CD4-positive, alpha-beta memory T cell (primary cell): Measurements from ENCODE around the gene LRRC53. TPM values are rescaled to one million over a fixed set of nuclear protein-coding genes. Genes with fewer than 3 reads are reported as not detected.

Experiments
- CTCF ChIA-PET: fragments of 350-600 bp; sonication (Branson Sonifier 250); formaldehyde crosslinking; loops from one replicate; lab custom pipeline; 2021; ENCODE audit warnings: inconsistent platforms; ENCODE audit not compliant: partially characterized antibody; lab: Charles Lee
- POLR2A ChIA-PET: fragments of 350-600 bp; sonication (Branson Sonifier 250); formaldehyde crosslinking; loops from one replicate; lab custom pipeline; 2021; ENCODE audit not compliant: partially characterized antibody; lab: Charles Lee
- DNase-seq, 5 donors: peaks; one replicate each; pipeline versions ENCODE4 v3.0.0 to v3.0.0-alpha.2; 2020 to 2022; ENCODE audit warnings: mixed read lengths in 1 of 5
- H3K27ac ChIP-seq: one replicate; pipeline ENCODE4 v1.7.0; 2013; ENCODE audit warnings: low read depth, low read length
- H3K27me3 ChIP-seq: 2 replicates; pipeline ENCODE4 v1.7.0; 2013; ENCODE audit warnings: mild to moderate bottlenecking, low read length, moderate library complexity; ENCODE audit not compliant: insufficient read depth
- H3K36me3 ChIP-seq: 2 replicates; pipeline ENCODE4 v1.7.0; 2013; ENCODE audit warnings: mild to moderate bottlenecking, low read length, moderate library complexity; ENCODE audit not compliant: insufficient read depth
- H3K4me1 ChIP-seq: 2 replicates; pipeline ENCODE4 v1.7.0; 2013; ENCODE audit warnings: mild to moderate bottlenecking, low read length, moderate library complexity; ENCODE audit not compliant: insufficient read depth
- H3K4me3 ChIP-seq, 2 donors: one replicate each; pipeline ENCODE4 v1.7.0; 2013; ENCODE audit warnings: low read length in 2 of 2, mild to moderate bottlenecking in 1 of 2
- H3K9me3 ChIP-seq, 2 donors: one replicate each; pipeline ENCODE4 v1.7.0; 2013; ENCODE audit warnings: low read length in 2 of 2, control low read depth in 1 of 2; ENCODE audit not compliant: control insufficient read depth in 1 of 2
- H3K27ac Mint-ChIP-seq, 7 donors: one replicate each; pipeline ENCODE4 v1.8.0; 2020 to 2021; ENCODE audit warnings: mixed read lengths in 7 of 7, mild to moderate bottlenecking in 6 of 7, inconsistent platforms in 3 of 7, moderate library complexity in 3 of 7
- H3K27me3 Mint-ChIP-seq, 2 donors: one replicate each; pipeline ENCODE4 v1.8.0; 2020 to 2021; ENCODE audit warnings: mixed read lengths in 2 of 2
- H3K36me3 Mint-ChIP-seq, 2 donors: one replicate each; pipeline ENCODE4 v1.8.0; 2020 to 2021; ENCODE audit warnings: mixed read lengths in 2 of 2, inconsistent platforms in 1 of 2, mild to moderate bottlenecking in 1 of 2
- H3K4me1 Mint-ChIP-seq, 4 donors: one replicate each; pipeline ENCODE4 v1.8.0; 2020 to 2021; ENCODE audit warnings: mixed read lengths in 4 of 4, mild to moderate bottlenecking in 1 of 4
- H3K4me3 Mint-ChIP-seq, 8 donors: one replicate each; pipeline ENCODE4 v1.8.0; 2020 to 2021; ENCODE audit warnings: mixed read lengths in 8 of 8, mild to moderate bottlenecking in 7 of 8, moderate library complexity in 6 of 8, inconsistent platforms in 3 of 8
- H3K9me3 Mint-ChIP-seq, 8 donors: one replicate each; pipeline ENCODE4 v1.8.0; 2020 to 2021; ENCODE audit warnings: mixed read lengths in 8 of 8, mild to moderate bottlenecking in 5 of 8, inconsistent platforms in 3 of 8, moderate library complexity in 1 of 8
- intact Hi-C: fragments of 100-400 bp; cut with micrococcal nuclease; formaldehyde crosslinking; loops from one replicate; pipeline ENCODE4 v1.15.1; 2023
- polyA plus RNA-seq, 2 donors: library from polyadenylated mRNA; unstranded; fragments of 300-500 nt; fragmentation: Illumina TruSeq; gene quantifications; one replicate each; pipeline ENCODE4 v1.2.3, GENCODE V29; 2021
- total RNA-seq, 2 experiments: library from RNA; stranded (reverse); gene quantifications; one replicate each; pipeline ENCODE4 v1.2.3, GENCODE V29; 2021

LRRC53 gene
- total RNA-seq: not detected
- not detected for polyA plus RNA-seq

- H3K4me1 Mint-ChIP-seq: no peaks in the 10 kb centered on the region
- CTCF ChIA-PET: no interaction called here
Measured at GRCh38 chr1:74512170-74512915, at the start of gene LRRC53. Gene LRRC53 (minus strand): TSS chr1:74512611. CDS start chr1:74483349, 29,262 bp downstream.

GRCh38 chr1:74549932-74550331 lies 37.5 kb upstream of the LRRC53 start:
- POLR2A ChIA-PET: no interaction called here
- H3K9me3 Mint-ChIP-seq: peaks cover 0 to 7% (median 0%) of the 10 kb centered on the region in 8 donors
- H3K27ac Mint-ChIP-seq: no peak overlapping the region
- Histone ChIP-seq H3K4me3 (no peak overlapping the region), H3K4me1 (no peaks in the 10 kb centered on the region), H3K27me3 (no peaks in the 10 kb centered on the region), H3K36me3 (no peaks in the 10 kb centered on the region), H3K27ac (no peak overlapping the region), H3K9me3 (no peaks in the 10 kb centered on the region)
- H3K4me3 Mint-ChIP-seq: no peak overlapping the region
- H3K36me3 Mint-ChIP-seq: no peaks in the 10 kb centered on the region
- H3K27me3 Mint-ChIP-seq: peaks cover 5 to 10% of the 10 kb centered on the region in 2 donors
- intact Hi-C loops: no loop called here
- no peak for DNase-seq
- H3K4me1 Mint-ChIP-seq: no peaks in the 10 kb centered on the region
- CTCF ChIA-PET: no interaction called here

More at GRCh38 chr1:74512170-74512915, at the start of gene LRRC53:
- no peak within 1 kb of the TSS for H3K4me3 ChIP-seq
- no peaks in the 10 kb centered on the region for H3K4me1 ChIP-seq
- no peaks in the 10 kb centered on the region for H3K9me3 Mint-ChIP-seq
- no peaks in the 10 kb centered on the region for H3K36me3 Mint-ChIP-seq
- no peak within 1 kb of the TSS for H3K4me3 Mint-ChIP-seq
- H3K9me3 ChIP-seq: no peaks in the 10 kb centered on the region
- H3K27ac Mint-ChIP-seq: no peak within 1 kb of the TSS
- POLR2A ChIA-PET: no interaction called here
- DNase-seq: no peak
- intact Hi-C loops: no loop called here
- H3K36me3 ChIP-seq: no peaks in the 10 kb centered on the region
- no peak within 1 kb of the TSS for H3K27ac ChIP-seq
- H3K27me3 Mint-ChIP-seq: peaks cover 0 to 2% of the 10 kb centered on the region in 2 donors
- H3K27me3 ChIP-seq: no peaks in the 10 kb centered on the region

- DNase-seq: no peak
- H3K36me3 Mint-ChIP-seq: no peaks in the 10 kb centered on the region
- Histone ChIP-seq H3K4me1 (no peaks in the 10 kb centered on the region), H3K4me3 (no peak overlapping the region), H3K27ac (no peak overlapping the region), H3K27me3 (no peaks in the 10 kb centered on the region), H3K9me3 (no peaks in the 10 kb centered on the region), H3K36me3 (no peaks in the 10 kb centered on the region)
- peaks cover 4 to 10% of the 10 kb centered on the region in 2 donors for H3K27me3 Mint-ChIP-seq
- no peaks in the 10 kb centered on the region for H3K4me1 Mint-ChIP-seq
- H3K27ac Mint-ChIP-seq: no peak overlapping the region
- no peak overlapping the region for H3K4me3 Mint-ChIP-seq
- ChIA-PET CTCF (no interaction called here), POLR2A (no interaction called here)
- peaks cover 0 to 7% (median 0%) of the 10 kb centered on the region in 8 donors for H3K9me3 Mint-ChIP-seq
- intact Hi-C loops: no loop called here
Measured at GRCh38 chr1:74548961-74549750, 36.7 kb upstream of the LRRC53 start.

- Mint-ChIP-seq H3K4me3 (no peak overlapping the region), H3K36me3 (no peaks in the 10 kb centered on the region), H3K9me3 (peaks cover 0 to 9% (median 0%) of the 10 kb centered on the region in 8 donors), H3K27me3 (peaks cover 1 to 5% of the 10 kb centered on the region in 2 donors), H3K27ac (peak overlapping the region in 1 of 7 donors; percentile 5), H3K4me1 (no peaks in the 10 kb centered on the region)
- DNase-seq: no peak
- intact Hi-C loops: no loop called here
- Histone ChIP-seq H3K27me3 (no peaks in the 10 kb centered on the region), H3K27ac (no peak overlapping the region), H3K4me3 (no peak overlapping the region), H3K9me3 (no peaks in the 10 kb centered on the region), H3K36me3 (no peaks in the 10 kb centered on the region), H3K4me1 (no peaks in the 10 kb centered on the region)
- CTCF ChIA-PET: no interaction called here
- POLR2A ChIA-PET: no interaction called here
Measured at GRCh38 chr1:74545821-74546220, 33.4 kb upstream of the LRRC53 start.

GRCh38 chr1:74534241-74534640 lies 21.8 kb upstream of the LRRC53 start:
- Histone ChIP-seq H3K27me3 (no peaks in the 10 kb centered on the region), H3K27ac (no peak overlapping the region), H3K36me3 (no peaks in the 10 kb centered on the region), H3K9me3 (no peaks in the 10 kb centered on the region), H3K4me1 (no peaks in the 10 kb centered on the region), H3K4me3 (no peak overlapping the region)
- intact Hi-C loops: no loop called here
- ChIA-PET POLR2A (no interaction called here), CTCF (no interaction called here)
- no peaks in the 10 kb centered on the region for H3K36me3 Mint-ChIP-seq
- no peaks in the 10 kb centered on the region for H3K9me3 Mint-ChIP-seq
- DNase-seq: no peak
- no peak overlapping the region for H3K27ac Mint-ChIP-seq
- no peak overlapping the region for H3K4me3 Mint-ChIP-seq
- H3K27me3 Mint-ChIP-seq: no peaks in the 10 kb centered on the region
- H3K4me1 Mint-ChIP-seq: no peaks in the 10 kb centered on the region

- ChIA-PET POLR2A (no interaction called here), CTCF (no interaction called here)
- Mint-ChIP-seq H3K4me1 (no peaks in the 10 kb centered on the region), H3K27me3 (no peaks in the 10 kb centered on the region), H3K36me3 (no peaks in the 10 kb centered on the region), H3K4me3 (no peak overlapping the region), H3K27ac (no peak overlapping the region), H3K9me3 (peaks cover 0 to 3% (median 0%) of the 10 kb centered on the region in 8 donors)
- H3K36me3 ChIP-seq: no peaks in the 10 kb centered on the region
- no peak overlapping the region for H3K27ac ChIP-seq
- no peaks in the 10 kb centered on the region for H3K27me3 ChIP-seq
- intact Hi-C loops: no loop called here
- H3K4me3 ChIP-seq: no peak overlapping the region
- DNase-seq: no peak
- H3K9me3 ChIP-seq: no peaks in the 10 kb centered on the region
- no peaks in the 10 kb centered on the region for H3K4me1 ChIP-seq
Measured at GRCh38 chr1:74531796-74532195, 19.4 kb upstream of the LRRC53 start.

GRCh38 chr1:74530892-74531291 lies 18.5 kb upstream of the LRRC53 start:
- no peak for DNase-seq
- H3K27me3 Mint-ChIP-seq: no peaks in the 10 kb centered on the region
- H3K4me3 ChIP-seq: no peak overlapping the region
- CTCF ChIA-PET: no interaction called here
- intact Hi-C loops: no loop called here
- H3K27ac ChIP-seq: no peak overlapping the region
- H3K27me3 ChIP-seq: no peaks in the 10 kb centered on the region
- no peaks in the 10 kb centered on the region for H3K4me1 Mint-ChIP-seq
- H3K4me1 ChIP-seq: no peaks in the 10 kb centered on the region
- H3K27ac Mint-ChIP-seq: no peak overlapping the region
- no peaks in the 10 kb centered on the region for H3K36me3 ChIP-seq
- H3K9me3 ChIP-seq: no peaks in the 10 kb centered on the region
- peaks cover 0 to 3% (median 0%) of the 10 kb centered on the region in 8 donors for H3K9me3 Mint-ChIP-seq
- H3K36me3 Mint-ChIP-seq: no peaks in the 10 kb centered on the region
- POLR2A ChIA-PET: no interaction called here
- H3K4me3 Mint-ChIP-seq: no peak overlapping the region
